ENCODE data around the gene RALB. TPM values are rescaled to one million over a fixed set of nuclear protein-coding genes. Genes with fewer than 3 reads are reported as not detected.
"Not testable (repeated sequence)": the region's sequence is repeated elsewhere in the genome, so short reads cannot be mapped to it uniquely, and the experiment has no call there.

The RALB gene
- polyA plus RNA-seq, 1 of the 3 experiments (the other 2 are of a cell fraction), result 37.2 TPM

DNA sequence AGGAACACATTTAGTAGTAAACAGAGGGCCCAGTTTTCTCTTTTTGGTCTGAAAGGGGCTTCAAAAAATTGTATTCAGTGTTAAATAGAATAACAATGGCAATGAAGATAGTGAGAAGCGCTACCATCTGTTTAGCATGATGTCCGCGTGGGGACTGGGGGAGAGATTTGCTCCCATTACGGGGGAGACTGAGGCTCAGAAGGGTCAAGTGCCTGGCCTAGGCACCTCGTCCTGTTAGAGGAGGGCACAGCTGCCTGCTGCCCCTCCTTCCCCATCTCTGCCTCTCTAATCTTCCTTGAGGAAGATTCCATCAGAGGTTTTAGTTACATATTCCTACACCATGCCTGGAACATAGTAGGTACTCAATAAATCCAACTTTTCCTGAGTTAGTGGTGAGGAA lies 19.4 kb upstream of the RALB start (continued):
- TF ChIP-seq, protein P1, sequence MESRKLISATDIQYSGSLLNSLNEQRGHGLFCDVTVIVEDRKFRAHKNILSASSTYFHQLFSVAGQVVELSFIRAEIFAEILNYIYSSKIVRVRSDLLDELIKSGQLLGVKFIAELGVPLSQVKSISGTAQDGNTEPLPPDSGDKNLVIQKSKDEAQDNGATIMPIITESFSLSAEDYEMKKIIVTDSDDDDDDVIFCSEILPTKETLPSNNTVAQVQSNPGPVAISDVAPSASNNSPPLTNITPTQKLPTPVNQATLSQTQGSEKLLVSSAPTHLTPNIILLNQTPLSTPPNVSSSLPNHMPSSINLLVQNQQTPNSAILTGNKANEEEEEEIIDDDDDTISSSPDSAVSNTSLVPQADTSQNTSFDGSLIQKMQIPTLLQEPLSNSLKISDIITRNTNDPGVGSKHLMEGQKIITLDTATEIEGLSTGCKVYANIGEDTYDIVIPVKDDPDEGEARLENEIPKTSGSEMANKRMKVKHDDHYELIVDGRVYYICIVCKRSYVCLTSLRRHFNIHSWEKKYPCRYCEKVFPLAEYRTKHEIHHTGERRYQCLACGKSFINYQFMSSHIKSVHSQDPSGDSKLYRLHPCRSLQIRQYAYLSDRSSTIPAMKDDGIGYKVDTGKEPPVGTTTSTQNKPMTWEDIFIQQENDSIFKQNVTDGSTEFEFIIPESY (IDR thresholded peaks at IDR 0.05; ENCODE audit: borderline replicate concordance, low read depth), result no peak

DNA sequence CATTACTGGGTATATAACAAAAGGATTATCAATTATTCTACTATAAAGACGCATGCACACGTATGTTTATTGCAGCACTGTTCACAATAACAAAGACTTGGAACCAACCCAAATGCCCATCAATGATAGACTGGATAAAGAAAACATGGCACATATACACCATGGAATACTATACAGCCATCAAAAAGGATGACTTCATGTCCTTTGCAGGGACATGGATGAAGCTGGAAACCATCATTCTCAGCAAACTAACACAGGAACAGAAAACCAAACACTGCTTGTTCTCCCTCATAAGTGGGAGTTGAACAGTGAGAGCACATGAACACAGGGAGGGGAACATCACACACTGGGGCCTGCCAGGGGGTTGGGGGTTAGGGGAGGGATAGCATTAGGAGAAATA lies 17.5 kb upstream of the RALB start:
- WGBS (ENCODE audit: low lambda C conversion rate), result 88% methylated on average over 2 of the region's 2 CpGs
- H4K20me1 ChIP-seq (ENCODE audit: insufficient read depth); H3K9me3 ChIP-seq; H3K4me3 ChIP-seq (ENCODE audit: low read depth in 2 of 2, low read length in 1 of 2); H3K27ac ChIP-seq (ENCODE audit: low read depth in 2 of 2, low read length in 1 of 2); H3K36me3 ChIP-seq (replicated peaks in 1 of 2; ENCODE audit: control insufficient read depth in 1 of 2, insufficient read depth in 2 of 2, low read length in 1 of 2); POLR2A ChIA-PET; DNase-seq; H3K27me3 ChIP-seq (ENCODE audit: insufficient read depth); H3K9ac ChIP-seq; H2AFZ ChIP-seq (ENCODE audit: low read depth); H3K79me2 ChIP-seq (ENCODE audit: insufficient read depth); H3K9me2 ChIP-seq; H3F3A ChIP-seq (replicated peaks; ENCODE audit: insufficient read depth); H3K4me2 ChIP-seq: not testable (repeated sequence)
- CTCF ChIA-PET, result interaction anchor here (1.4 kb wide), 1 partner anchor 9 kb away, joined by 5 read pairs; no protein-coding TSS in a partner anchor
- H3K4me1 ChIP-seq (ENCODE audit: control insufficient read depth in 1 of 2, insufficient read depth in 2 of 2, low read depth in 1 of 2, low read length in 1 of 2), result peaks cover 9 to 20% of the 10 kb centered on the region in 2 experiments; a peak in 3 of 4 replicates

DNA sequence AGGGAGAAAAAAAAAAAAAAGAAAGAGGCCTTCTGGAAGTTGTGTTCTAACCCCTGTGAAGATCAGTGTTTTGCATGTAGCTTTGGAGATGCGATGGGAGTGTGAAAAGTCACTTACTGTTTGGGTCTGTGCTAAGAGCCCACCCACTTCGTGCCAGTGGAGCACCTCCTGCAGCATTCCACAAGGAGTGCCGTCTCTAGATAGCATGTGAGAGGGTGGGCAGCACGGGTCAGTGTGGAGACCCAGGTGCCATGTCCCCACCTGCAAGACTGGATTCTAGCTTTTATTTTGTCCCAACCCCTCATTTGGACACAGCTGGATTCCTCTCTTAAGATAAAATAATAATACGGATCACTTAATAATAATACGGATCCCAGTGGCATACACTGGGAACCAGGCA lies 17.0 kb upstream of the RALB start:
- no peak for DNase-seq
- no peaks in the 10 kb centered on the region for H3K27me3 ChIP-seq (ENCODE audit: insufficient read depth)
- no peaks in the 10 kb centered on the region for H3K79me2 ChIP-seq (ENCODE audit: insufficient read depth)
- no peak overlapping the region for H3K4me2 ChIP-seq
- POLR2A ChIA-PET, result no interaction called here
- H4K20me1 ChIP-seq (ENCODE audit: insufficient read depth), result no peaks in the 10 kb centered on the region
- no peaks in the 10 kb centered on the region for H3K36me3 ChIP-seq (replicated peaks in 1 of 2; ENCODE audit: control insufficient read depth in 1 of 2, insufficient read depth in 2 of 2, low read length in 1 of 2)
- no peak overlapping the region for H2AFZ ChIP-seq (ENCODE audit: low read depth)
- no peaks in the 10 kb centered on the region for H3K9me3 ChIP-seq
- H3F3A ChIP-seq (replicated peaks; ENCODE audit: insufficient read depth), result peaks cover 6% of the 10 kb centered on the region
- 82% methylated on average over 6 of the region's 6 CpGs for WGBS (ENCODE audit: low lambda C conversion rate)
- CTCF ChIA-PET, result interaction anchor here (1.4 to 1.7 kb wide), 2 partner anchors 9 to 77 kb away, joined by 4 to 5 read pairs; no protein-coding TSS in a partner anchor
- peaks cover 9 to 20% of the 10 kb centered on the region in 2 experiments; a peak in 3 of 4 replicates for H3K4me1 ChIP-seq (ENCODE audit: control insufficient read depth in 1 of 2, insufficient read depth in 2 of 2, low read depth in 1 of 2, low read length in 1 of 2)
- no peaks in the 10 kb centered on the region for H3K9me2 ChIP-seq
- H3K9ac ChIP-seq, result no peak overlapping the region
- no peak overlapping the region for H3K27ac ChIP-seq (ENCODE audit: low read depth in 2 of 2, low read length in 1 of 2)
- no peak overlapping the region for H3K4me3 ChIP-seq (ENCODE audit: low read depth in 2 of 2, low read length in 1 of 2)
- TF ChIP-seq RAD21 (IDR thresholded peaks at IDR 0.05; ENCODE audit: low read length), result no peak

DNA sequence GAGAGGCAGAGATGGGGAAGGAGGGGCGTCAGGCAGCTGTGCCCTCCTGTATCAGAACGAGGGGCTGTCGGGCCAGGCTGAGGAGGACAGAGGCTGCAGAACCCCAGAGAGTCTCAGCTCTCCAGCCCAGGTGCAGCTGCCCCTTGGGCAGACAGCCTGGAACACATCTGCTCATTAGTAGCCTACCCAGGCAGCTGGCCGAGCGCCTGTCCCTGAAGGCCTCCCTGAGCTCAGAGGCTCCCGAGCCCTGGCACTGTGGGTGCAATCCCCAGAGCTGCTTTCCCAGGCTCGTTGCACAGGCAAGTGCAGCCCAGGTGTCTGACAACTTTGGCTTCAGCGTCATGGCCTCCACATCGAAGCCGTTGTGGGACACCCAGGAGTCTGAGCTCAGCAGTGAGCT lies 16.3 kb upstream of the RALB start:
- DNase-seq, result no peak
- ChIA-PET CTCF (interaction anchor here (1.4 to 1.7 kb wide), 2 partner anchors 8 to 77 kb away, joined by 4 to 5 read pairs; no protein-coding TSS in a partner anchor), POLR2A (no interaction called here)
- H3K9me2 ChIP-seq, result no peaks in the 10 kb centered on the region
- no peak overlapping the region for H2AFZ ChIP-seq (ENCODE audit: low read depth)
- H3K4me2 ChIP-seq, result no peak overlapping the region
- WGBS (ENCODE audit: low lambda C conversion rate), result 83% methylated on average over 10 of the region's 10 CpGs
- peaks cover 9 to 20% of the 10 kb centered on the region in 2 experiments; a peak in 3 of 4 replicates for H3K4me1 ChIP-seq (ENCODE audit: control insufficient read depth in 1 of 2, insufficient read depth in 2 of 2, low read depth in 1 of 2, low read length in 1 of 2)
- no peak overlapping the region for H3K4me3 ChIP-seq (ENCODE audit: low read depth in 2 of 2, low read length in 1 of 2)
- H3K36me3 ChIP-seq (replicated peaks in 1 of 2; ENCODE audit: control insufficient read depth in 1 of 2, insufficient read depth in 2 of 2, low read length in 1 of 2), result no peaks in the 10 kb centered on the region
- no peaks in the 10 kb centered on the region for H3K9me3 ChIP-seq
- H4K20me1 ChIP-seq (ENCODE audit: insufficient read depth), result no peaks in the 10 kb centered on the region
- H3F3A ChIP-seq (replicated peaks; ENCODE audit: insufficient read depth), result peaks cover 9% of the 10 kb centered on the region
- H3K79me2 ChIP-seq (ENCODE audit: insufficient read depth), result no peaks in the 10 kb centered on the region
- H3K9ac ChIP-seq, result no peak overlapping the region
- H3K27ac ChIP-seq (ENCODE audit: low read depth in 2 of 2, low read length in 1 of 2), result no peak overlapping the region
- no peaks in the 10 kb centered on the region for H3K27me3 ChIP-seq (ENCODE audit: insufficient read depth)
- TF ChIP-seq JUND (IDR thresholded peaks at IDR 0.05) (no peak), FOXJ3 (CRISPR knock-in tag; IDR thresholded peaks at IDR 0.05) (no peak), TAF1 (IDR thresholded peaks at IDR 0.05; ENCODE audit: borderline replicate concordance, low read depth, low read length) (no peak), SMC3 (IDR thresholded peaks at IDR 0.05; ENCODE audit: low read depth, low read length) (no peak), RFX5 (IDR thresholded peaks at IDR 0.05; ENCODE audit: low read length) (no peak), EZH2phosphoT487 (IDR thresholded peaks at IDR 0.05; ENCODE audit: borderline replicate concordance, low read depth) (no peak), YY1 (IDR thresholded peaks at IDR 0.05; ENCODE audit: low read depth) (no peak), NRF1 (IDR thresholded peaks at IDR 0.05; ENCODE audit: low read depth, low read length) (no peak), MXI1 (IDR thresholded peaks at IDR 0.05; ENCODE audit: low read depth, low read length) (no peak), SIN3A (IDR thresholded peaks at IDR 0.05; ENCODE audit: borderline replicate concordance, low read depth, low read length) (no peak)
- TF ChIP-seq, protein P2, sequence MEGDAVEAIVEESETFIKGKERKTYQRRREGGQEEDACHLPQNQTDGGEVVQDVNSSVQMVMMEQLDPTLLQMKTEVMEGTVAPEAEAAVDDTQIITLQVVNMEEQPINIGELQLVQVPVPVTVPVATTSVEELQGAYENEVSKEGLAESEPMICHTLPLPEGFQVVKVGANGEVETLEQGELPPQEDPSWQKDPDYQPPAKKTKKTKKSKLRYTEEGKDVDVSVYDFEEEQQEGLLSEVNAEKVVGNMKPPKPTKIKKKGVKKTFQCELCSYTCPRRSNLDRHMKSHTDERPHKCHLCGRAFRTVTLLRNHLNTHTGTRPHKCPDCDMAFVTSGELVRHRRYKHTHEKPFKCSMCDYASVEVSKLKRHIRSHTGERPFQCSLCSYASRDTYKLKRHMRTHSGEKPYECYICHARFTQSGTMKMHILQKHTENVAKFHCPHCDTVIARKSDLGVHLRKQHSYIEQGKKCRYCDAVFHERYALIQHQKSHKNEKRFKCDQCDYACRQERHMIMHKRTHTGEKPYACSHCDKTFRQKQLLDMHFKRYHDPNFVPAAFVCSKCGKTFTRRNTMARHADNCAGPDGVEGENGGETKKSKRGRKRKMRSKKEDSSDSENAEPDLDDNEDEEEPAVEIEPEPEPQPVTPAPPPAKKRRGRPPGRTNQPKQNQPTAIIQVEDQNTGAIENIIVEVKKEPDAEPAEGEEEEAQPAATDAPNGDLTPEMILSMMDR (IDR thresholded peaks at IDR 0.05), result no peak
- TF ChIP-seq, protein P3, sequence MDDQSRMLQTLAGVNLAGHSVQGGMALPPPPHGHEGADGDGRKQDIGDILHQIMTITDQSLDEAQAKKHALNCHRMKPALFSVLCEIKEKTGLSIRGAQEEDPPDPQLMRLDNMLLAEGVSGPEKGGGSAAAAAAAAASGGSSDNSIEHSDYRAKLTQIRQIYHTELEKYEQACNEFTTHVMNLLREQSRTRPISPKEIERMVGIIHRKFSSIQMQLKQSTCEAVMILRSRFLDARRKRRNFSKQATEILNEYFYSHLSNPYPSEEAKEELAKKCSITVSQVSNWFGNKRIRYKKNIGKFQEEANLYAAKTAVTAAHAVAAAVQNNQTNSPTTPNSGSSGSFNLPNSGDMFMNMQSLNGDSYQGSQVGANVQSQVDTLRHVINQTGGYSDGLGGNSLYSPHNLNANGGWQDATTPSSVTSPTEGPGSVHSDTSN (IDR thresholded peaks at IDR 0.05), result no peak
- TF ChIP-seq, protein P4, sequence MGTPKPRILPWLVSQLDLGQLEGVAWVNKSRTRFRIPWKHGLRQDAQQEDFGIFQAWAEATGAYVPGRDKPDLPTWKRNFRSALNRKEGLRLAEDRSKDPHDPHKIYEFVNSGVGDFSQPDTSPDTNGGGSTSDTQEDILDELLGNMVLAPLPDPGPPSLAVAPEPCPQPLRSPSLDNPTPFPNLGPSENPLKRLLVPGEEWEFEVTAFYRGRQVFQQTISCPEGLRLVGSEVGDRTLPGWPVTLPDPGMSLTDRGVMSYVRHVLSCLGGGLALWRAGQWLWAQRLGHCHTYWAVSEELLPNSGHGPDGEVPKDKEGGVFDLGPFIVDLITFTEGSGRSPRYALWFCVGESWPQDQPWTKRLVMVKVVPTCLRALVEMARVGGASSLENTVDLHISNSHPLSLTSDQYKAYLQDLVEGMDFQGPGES (IDR thresholded peaks at IDR 0.05; ENCODE audit: low read depth, low read length), result no peak

All from SK-N-SH (cell line).